NCI-H2107 (cell line): ENCODE data around the gene CDR2L.
A peak's percentile ranks its signal among the peaks of the same experiment; 100 is the strongest.
"Not testable (repeated sequence)": the region's sequence is repeated elsewhere in the genome, so short reads cannot be mapped to it uniquely, and the experiment has no call there.

Experiments used
- DNase-seq: peaks from one replicate; lab custom pipeline; 2025; lab: John Stamatoyannopoulos, UW

Gene CDR2L

DNA sequence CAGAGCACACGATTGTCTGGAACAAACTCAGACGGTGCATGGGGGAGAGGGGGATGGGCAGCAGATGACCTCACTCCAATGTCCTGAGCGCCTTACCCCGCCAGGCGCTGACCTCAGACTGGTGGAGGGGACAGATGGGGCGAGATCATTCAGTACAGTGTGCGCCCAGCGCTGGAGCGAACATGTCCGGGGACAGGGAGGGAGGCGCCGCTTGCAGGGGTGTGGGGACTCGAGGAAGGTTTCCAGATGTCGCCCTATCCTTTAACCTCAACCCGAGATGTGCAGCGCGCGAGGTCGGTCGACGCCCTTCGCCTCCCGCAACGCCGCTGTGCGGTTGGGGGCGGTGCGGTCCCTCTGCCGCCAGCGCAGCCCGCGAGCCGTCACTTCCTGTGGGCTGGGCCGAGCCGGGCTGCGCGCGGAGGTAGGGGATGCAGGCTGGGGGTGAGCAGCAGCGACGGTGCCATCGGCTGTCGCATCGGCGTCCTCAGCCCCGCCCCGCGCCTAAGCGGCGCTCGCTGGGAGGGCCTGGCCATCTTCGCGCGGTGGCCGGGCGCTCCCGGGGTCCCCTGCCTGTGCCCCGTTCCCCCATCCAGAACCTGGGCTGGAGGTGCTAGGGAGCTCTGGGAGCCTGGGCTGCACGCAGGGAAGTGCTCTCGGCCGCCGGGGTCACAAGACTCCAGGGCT is 5.3 kb upstream of the CDR2L start:
- peak; percentile 22 for DNase-seq

DNA sequence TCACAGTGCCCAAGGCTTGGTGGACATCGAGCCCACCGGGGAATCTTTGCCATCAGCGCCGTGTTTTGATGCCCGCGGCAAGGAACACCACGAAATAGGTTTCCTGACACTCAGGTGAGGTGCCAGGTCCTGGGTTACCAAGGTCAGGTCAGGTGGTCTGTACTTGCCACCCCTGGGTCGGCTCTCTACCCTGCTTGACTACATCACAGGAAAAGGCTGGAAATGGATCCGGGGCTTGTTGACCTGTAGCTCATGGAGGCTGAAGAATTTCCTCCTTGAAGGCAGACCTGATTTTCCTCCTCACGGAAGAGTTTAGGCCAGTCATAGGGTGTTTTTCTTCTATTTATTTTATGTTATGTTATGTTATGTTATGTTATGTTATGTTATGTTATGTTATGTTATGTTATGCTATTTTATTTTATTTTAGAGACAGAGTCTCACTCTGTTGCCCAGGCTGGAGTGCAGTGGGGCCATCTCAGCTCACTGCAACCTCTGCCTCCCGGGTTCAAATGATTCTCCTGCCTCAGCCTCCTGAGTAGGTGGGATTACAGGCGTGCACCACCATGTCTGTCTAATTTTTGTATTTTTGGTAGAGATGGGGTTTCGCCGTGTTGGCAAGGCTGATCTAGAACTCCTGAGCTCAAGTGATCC is 4.6 kb upstream of the CDR2L start:
- DNase-seq, result not testable (repeated sequence)

DNA sequence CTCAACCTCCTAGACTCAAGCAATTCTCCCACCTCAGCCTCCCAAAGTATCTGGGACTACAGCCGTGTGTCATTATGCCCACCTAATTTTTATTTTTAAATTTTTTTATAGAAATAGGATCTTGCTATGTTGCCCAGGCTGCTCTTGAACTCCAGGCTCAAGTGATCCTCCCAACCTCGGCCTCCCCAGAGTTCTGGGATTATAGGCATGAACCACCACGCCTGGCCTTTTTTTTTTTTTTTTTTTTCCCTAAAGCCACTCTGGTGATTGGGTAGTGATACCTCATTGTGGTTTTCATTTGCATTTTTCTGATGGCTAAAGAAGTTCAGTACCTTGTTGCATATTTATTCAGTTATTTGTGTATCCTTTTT is 1.2 kb upstream of the CDR2L start:
- no peak for DNase-seq

DNA sequence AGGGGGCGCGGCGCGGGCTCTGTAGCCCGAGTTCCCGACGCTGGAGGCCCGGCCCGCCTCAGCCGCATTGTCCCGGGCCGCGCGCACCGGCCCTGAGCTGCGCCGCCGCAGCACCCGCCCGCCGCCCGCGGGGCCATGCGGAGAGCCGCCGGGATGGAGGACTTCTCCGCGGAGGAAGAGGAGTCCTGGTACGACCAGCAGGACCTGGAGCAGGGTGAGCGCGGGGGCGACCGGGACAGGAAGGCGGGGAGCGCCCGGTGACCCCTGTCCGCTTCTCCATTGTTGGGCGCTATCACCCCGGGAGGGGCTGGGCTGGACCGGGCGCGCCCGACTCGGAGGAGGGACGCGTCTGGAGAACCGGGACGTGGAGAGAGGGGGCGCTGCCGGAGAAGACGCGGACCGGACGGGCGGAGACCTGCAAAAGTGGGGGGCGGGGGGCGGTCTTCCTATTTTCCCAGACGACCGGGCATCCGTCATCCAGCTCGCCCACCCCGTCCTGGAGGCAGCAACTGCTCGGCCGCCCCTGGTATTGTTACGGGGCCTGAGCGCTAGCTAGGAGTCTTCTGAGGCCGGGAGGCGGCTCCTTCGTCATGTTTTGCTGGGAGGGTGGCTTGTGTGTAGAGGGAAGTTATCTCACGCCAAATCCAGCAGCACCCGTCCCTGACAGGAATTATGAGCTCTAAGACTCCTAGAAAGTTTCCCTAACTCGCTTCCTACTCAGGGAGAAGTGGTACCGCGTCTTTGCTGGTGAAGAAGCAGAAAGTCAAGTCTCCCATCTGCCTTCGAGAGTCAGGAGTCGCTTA is 678 bp downstream of the CDR2L start:
- no peak for DNase-seq

DNA sequence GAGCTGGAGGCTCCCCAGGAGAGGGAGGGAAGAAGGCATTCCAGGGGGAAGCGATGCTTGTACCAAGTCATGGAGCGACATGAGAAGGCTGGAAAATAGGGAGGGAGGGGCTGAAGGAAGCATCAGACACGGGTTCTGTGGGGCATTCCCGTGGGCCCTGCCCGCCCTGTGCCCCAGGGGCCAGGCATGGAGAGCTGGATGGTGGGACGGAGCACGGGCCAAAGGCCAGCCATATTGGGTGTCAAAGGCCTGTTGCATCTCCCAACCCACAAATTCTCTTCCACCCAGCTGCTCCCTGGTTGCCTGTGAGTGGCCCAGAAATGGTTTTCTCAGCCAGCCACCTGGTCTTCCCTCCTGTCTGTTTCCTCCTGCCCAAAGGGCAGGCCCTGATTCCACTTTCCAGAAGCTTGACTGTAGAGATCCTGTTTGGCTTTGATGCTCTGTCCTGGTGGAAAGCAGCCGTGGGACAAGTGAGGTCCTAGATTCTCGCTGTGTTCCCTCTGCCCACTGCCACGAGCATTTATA is 3.2 kb downstream of the CDR2L start:
- no peak for DNase-seq

DNA sequence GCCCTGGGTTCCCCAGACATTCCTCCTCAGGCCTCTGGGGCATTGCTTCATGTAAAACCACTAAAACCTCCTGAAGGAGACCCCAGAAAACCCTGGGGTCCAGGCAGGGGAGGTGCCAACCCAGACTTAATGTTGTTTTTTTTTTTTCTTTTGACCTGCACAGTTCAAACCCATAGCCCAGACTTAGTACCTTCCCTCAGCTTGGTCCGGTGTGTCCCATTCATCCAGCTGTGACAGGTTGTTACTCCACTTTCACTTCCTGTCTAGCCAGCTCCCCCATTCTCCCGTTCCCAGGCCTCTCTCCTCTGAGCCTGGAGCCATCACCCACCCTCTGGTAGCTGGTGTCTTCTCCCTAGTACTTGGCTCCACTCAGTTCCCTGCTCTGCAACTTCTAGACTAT is 4.8 kb downstream of the CDR2L start:
- no peak for DNase-seq

DNA sequence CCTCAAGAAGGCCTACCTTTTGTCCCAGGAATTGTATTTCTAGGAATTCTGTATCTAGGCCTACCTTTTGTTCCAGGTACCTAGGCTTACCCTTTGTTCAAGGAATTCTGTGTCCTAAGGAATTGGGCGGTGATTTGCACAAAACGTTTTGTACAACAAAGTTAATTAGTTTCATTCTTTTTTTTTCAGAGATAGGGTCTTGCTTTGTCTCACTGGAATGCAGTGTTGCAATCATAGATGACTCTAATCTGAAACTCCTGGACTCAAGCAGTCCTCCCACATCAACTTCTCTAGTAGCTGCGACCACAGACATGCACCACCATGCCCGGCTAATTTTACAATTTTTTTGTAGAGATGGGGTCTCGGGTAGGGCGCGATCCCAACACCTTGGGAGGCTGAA is 7.0 kb downstream of the CDR2L start:
- no peak for DNase-seq

DNA sequence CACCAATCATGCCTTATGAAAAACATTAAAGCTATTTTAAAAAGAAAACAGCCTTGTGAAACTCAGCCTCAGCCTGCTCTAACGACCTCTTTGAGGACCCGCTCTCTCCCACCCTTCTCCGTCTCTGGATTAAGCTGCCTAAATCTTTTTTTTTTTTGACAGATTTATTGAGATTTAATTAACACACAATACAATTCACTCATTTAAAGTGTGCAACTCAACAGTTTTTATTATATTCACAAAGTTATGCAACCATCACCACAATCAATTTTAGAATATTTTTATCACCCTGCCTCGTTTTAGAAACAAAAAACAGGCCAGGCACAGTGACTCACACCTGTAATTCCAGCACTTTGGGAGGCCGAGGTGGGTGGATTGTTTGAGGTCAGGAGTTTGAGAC is 8.4 kb downstream of the CDR2L start:
- no peak for DNase-seq

DNA sequence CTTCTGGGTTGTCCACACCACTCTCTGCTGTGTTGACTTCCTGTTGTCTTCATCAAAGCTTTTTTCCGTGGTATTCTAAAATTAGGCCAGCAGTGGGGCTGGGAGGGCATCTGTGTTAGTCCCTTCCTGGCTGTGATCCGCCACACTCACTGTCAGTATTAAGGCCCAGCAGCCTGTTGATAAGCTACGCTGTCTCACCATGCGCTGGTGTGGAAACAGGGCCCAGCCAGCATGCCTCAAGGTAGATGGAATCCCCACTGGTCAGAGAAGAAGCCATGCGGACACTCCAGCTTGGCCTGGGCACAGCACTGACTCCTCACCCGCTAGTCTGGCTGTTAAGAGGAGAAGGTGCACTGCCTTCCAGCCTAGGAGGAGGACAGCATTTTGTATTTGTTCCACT is 11.4 kb downstream of the CDR2L start:
- no peak for DNase-seq

DNA sequence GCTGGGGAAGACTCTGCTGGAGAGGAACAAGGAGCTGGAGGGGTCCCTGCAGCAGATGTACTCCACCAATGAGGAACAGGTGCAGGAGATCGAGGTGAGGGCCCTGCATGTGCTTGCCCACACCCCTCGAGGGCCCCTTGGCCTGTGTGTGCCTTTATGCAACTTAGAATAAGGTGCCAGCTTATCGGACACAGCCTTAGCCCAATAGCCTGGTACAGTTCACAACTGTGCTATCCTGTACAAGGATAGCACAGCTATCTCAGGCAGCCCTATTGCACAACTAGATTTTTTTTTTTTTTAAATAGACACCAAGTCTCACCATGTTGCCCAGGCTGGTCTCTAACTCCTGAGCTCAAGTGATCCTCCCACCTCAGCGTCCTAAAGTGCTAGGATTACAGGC is 12.1 kb downstream of the CDR2L start:
- no peak for DNase-seq

DNA sequence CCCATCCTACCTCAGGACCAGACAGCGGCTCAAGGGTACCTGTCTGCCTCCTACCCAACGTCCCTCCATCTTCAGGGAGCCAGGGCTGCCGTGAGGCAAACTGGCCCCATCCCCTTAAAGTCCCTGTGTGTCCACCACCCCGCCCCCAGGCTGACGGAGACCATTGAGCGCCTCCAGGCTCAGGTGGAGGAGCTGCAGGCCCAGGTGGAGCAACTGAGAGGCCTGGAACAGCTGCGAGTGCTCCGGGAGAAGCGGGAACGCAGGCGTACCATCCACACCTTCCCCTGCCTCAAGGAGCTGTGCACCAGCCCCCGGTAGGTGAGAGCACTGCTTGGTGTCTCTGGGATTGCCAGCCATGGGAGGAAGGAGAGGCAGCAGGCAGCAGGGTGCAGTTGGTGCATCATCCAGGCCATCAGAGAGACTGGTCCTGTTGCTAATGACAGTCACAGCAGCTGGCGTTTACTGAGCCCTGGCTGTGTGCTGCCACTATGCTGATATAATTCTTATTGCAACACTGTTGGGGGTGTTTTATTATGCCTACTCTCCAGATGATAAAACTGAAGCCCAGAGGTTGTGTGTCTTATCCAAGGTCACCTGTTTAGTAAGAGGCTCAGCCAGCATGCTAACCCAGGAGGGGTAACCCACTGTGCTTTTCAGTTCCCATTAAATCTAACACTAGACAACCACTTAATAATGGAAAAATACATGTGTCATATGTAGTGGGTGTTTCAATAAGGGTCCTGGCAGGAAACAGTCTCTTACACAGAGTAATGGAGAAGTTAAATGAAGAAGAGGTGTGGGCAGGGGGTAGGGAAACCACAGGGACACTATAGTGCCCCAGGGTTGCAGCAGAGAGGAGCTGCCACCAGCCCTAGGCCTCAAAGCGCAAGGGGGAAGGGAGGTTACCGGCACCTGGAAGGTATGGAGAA is 14.7 kb downstream of the CDR2L start:
- no peak for DNase-seq

DNA sequence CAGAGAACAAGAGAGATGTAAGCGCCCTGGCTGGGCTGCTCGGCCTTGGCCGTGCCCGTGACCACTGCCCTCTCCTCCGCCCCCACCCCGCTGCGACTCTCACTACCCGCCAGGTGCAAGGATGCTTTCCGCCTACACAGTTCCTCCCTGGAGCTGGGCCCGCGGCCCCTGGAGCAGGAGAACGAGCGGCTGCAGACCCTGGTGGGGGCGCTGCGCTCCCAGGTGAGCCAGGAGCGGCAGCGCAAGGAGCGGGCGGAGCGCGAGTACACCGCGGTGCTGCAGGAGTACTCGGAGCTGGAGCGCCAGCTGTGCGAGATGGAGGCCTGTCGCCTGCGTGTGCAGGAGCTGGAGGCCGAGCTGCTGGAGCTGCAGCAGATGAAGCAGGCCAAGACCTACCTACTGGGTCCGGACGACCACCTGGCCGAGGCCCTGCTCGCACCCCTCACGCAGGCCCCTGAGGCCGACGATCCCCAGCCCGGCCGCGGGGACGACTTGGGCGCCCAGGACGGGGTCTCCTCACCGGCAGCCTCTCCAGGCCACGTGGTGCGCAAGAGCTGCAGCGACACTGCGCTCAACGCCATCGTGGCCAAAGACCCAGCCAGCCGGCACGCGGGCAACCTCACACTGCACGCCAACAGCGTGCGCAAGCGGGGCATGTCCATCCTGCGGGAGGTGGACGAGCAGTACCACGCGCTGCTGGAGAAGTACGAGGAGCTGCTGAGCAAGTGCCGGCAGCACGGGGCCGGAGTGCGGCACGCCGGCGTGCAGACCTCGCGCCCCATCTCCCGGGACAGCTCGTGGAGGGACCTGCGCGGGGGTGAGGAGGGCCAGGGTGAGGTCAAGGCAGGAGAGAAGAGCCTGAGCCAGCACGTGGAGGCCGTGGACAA is 15.9 kb downstream of the CDR2L start:
- DNase-seq, result no peak

DNA sequence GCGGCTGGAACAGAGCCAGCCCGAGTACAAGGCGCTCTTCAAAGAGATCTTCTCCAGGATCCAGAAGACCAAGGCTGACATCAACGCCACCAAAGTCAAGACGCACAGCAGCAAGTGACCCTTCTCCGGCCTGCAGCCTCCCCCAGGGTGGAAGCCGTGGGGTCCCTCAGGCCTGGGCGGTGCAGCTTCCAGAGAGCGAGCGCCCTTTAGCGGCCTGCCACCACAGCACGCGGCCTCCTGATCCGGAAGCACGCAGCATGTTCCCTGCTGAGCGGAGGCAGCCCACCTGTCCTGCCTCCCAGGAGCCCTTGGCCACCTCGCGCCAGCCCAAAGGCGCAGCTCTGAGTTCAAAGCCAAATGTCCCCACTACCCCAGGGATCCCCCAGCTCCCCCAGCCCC is 16.5 kb downstream of the CDR2L start:
- DNase-seq, result no peak

DNA sequence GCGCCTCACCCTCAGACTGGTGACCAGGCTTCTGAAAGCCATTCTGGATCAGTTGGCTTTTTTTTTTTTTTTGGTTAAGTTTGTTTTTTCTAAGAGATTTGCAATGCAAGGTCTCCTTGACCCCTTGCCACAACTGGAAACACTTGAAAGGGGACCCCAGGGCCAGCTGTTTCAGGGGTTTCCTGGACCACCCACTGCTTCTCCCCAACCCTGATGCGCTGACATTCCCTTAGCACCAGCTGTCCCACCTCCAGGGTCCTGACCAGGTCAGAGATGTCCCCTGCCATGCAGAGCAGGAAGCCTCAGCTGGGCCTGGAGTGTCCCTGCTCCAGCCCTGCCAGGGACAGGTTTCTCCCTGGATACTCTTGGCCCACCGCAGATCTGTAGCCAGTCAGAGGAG is 16.9 kb downstream of the CDR2L start:
- DNase-seq, result no peak

DNA sequence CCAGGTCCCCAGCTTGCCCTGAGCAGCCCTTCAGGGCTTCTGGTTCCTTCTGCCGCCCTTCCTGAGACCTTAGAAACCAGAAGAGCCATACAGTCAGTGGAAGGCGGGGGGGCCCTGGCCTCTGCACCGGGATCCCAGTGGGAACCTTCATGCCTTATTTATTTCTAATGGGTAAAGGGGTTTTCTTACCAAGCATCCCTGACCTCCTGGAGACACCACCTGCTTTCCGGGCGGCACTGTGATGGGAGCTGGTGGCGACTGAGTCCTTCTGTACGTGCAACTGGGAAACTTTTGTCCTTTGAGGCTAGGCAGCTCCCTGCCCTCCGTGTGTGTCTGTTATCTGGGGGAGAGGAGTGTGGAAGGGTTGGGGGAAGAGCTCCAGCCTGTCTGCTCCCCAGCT is 17.9 kb downstream of the CDR2L start:
- DNase-seq, result no peak

DNA sequence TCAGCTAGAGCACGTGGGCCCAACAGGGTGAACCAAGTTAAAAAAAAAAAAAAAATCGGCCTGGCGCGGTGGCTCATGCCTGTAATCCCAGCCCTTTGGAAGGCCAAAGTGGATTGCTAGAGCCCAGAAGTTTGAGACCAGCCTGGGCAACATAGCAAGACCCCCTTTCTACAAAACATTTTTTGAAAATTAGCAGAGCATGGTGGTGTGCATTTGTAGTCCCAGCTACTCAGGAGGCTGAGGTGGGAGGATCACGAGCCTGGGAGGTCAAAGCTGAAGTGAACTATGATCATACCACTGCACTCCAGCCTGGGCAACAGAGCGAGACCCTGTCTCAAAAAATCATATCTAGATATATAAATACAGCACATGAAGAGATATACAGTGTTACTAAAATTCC is 18.7 kb downstream of the CDR2L start:
- not testable (repeated sequence) for DNase-seq

DNA sequence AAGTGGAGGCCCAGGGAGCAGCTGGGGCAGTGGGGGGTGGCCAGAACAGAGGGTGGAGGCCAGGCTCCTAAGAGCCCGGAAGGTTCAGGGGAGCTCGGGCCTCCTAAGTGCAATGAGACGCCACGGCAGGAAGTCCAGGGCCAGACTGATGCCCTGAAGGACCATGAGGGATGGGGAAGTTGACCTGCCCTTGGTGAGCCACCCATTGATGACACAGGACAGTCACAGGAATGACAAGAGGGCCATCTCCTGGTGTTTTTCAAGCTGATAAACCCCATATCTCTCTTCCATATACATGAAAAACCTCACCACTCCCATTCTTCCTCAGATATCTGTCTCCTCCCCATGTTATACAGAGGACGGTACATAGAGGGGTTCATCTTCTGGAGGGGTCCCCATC is 19.2 kb downstream of the CDR2L start:
- no peak for DNase-seq

DNA sequence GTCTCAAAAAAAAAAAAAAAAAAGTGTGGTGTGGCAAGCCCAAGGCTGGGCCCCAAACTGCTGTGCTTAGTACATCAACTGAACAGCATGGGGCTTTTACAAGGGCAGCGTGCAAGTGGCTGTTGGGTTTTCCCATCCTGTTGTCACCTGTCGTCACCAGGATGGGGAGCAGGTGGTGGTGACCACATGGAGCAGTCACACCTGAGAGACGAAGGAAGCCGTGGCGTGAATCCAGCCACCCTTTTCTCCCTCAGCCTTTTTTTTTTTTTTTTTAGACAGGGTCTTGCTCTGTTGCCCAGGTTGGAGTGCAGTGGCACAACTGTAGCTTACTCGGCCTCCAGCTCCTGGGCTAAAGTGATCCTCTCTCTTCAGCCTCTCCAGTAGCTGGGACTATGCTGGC is 20.9 kb downstream of the CDR2L start:
- DNase-seq, result peak; percentile 6

DNA sequence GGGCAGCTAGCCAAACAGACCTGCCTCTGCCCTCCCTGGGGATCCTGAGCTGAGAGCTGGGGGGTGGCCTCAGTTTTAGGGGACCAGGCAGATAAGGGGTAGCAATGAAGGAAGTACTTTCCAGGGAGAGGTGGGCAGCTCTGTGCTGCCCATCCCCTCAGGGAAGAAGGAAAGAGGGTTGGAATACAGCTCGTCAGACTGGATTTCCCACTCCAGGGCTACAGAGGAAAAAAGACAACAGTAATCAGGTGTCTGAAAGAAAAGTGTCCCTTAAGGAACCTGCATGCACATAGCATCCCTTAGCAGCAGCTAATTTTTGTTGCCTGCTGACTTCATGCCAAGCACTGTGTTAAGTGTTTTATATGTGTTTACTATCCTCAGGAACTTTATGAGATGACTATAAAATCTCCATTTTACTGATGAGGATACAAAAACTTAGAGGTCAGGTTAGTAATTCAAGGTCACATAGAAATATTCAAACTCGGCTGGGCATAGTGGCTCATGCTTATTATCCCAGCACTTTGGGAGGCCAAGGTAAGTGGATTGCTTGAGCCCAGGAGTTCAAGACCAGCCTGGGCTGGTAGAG is 21.8 kb downstream of the CDR2L start:
- no peak for DNase-seq

DNA sequence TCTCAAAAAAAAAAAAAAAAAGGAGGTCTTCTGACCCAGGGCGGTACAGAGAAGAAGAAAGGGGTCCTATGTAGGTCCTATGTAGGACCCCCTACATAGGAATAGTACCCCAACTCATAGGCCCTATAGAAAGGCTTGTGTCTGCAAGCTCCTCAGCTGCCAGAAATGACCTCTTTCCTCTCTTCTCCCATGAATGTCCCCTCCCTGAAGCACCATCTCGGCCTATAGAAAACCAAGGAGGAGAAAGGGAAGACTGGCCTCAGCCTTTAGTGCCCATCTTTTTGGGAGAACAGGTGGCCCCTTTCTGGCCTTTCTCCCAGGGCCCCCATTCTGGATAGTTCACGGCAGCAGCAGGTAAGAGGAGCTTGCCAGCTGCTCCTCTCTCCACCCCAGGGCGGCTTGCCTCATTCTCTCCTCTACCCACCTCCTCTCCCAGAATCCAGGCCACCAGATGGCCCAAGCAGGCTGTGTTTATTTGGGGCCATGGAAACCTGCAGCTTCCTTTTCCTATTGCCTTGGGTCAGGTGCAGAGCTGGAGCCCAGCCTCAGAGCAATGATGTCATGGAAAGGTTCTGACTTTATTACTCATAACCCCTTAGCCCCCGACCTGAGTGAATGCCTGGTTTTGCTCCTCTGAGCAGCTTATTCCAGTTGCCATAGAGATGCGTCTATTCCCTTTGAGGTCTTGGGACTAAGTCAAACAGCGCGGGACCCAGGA is 23.4 kb downstream of the CDR2L start:
- peak; percentile 51 for DNase-seq
